ENCODE results near the gene RINT1. TPM values are rescaled to one million over a fixed set of nuclear protein-coding genes. Genes with fewer than 3 reads are reported as not detected.

Gene RINT1
- total and polyA plus RNA-seq, 2 of the 13 experiments (the other 11 are each of a cell fraction or from before 2014, with no cell fraction given): 14.7 to 19.3 TPM

- TF ChIP-seq MEIS1 (CRISPR knock-in tag; IDR thresholded peaks at IDR 0.05; ENCODE audit: borderline replicate concordance) (peak; percentile 59), TRAFD1 (CRISPR knock-in tag; IDR thresholded peaks at IDR 0.05; ENCODE audit: borderline replicate concordance) (peak; percentile 93; the same call in 1 of the 2 replicates), AGO2 (optimal IDR thresholded peaks at IDR 0.05; ENCODE audit: low read depth, low read length) (peak; percentile 23), ZFYVE20 (CRISPR knock-in tag; IDR thresholded peaks at IDR 0.05; ENCODE audit: borderline replicate concordance, low read depth) (no peak), ZNF563 (CRISPR knock-in tag; IDR thresholded peaks at IDR 0.05) (peak; percentile 85; the same call in 1 of the 2 replicates), GMEB1 (CRISPR knock-in tag; IDR thresholded peaks at IDR 0.05; ENCODE audit: borderline replicate concordance) (peak; percentile 61), XRCC5 (optimal IDR thresholded peaks at IDR 0.05; ENCODE audit: low read length) (peak; percentile 99), KDM3A (CRISPR knock-in tag; IDR thresholded peaks at IDR 0.05; ENCODE audit: low read depth) (peak; percentile 89), TIGD3 (CRISPR knock-in tag; IDR thresholded peaks at IDR 0.05; ENCODE audit: borderline replicate concordance) (0 out of 2 replicates have a peak, but pooled peaks have one; percentile 66), HNRNPL (IDR thresholded peaks at IDR 0.05; ENCODE audit: low read depth, low read length) (0 out of 2 replicates have a peak, but pooled peaks have one; percentile 63), ZNF556 (CRISPR knock-in tag; IDR thresholded peaks at IDR 0.05; ENCODE audit: borderline replicate concordance) (peak; percentile 86), POLR2AphosphoS5 (IDR thresholded peaks at IDR 0.05; ENCODE audit: low read depth, low read length) (peak; percentile 98), TBX2 (CRISPR knock-in tag; IDR thresholded peaks at IDR 0.05; ENCODE audit: borderline replicate concordance) (peak; percentile 85; the same call in 1 of the 2 replicates), CCDC6 (CRISPR knock-in tag; IDR thresholded peaks at IDR 0.05) (peak; percentile 69), ZMYM4 (CRISPR knock-in tag; IDR thresholded peaks at IDR 0.05) (peak; percentile 98), ZNF101 (CRISPR knock-in tag; IDR thresholded peaks at IDR 0.05; ENCODE audit: borderline replicate concordance, low read depth) (no peak), ZNF414 (CRISPR knock-in tag; IDR thresholded peaks at IDR 0.05) (peak; percentile 82), ZNF3 (CRISPR knock-in tag; IDR thresholded peaks at IDR 0.05) (no peak), TP53 (CRISPR knock-in tag; conservative IDR thresholded peaks at IDR 0.05) (0 out of 2 replicates have a peak, but pooled peaks have one; percentile 41), ZNF614 (CRISPR knock-in tag; IDR thresholded peaks at IDR 0.05; ENCODE audit: borderline replicate concordance) (peak; percentile 71; the same call in 1 of the 2 replicates)
Observed at GRCh38 chr7:105531792-105532671, at the start of gene RINT1 (continued).
